Mucosa of descending colon (tissue), 3 donors: Measurements from ENCODE around the gene DLGAP1. TPM values are rescaled to one million over a fixed set of nuclear protein-coding genes. Genes with fewer than 3 reads are reported as not detected.

ENCODE experiments used
- ATAC-seq: fragments of 200-7000 bp; cut with Tn5 transposase; one replicate; pipeline ENCODE4 v1.9.1; 2020; ENCODE audit warnings: mild to moderate bottlenecking, moderate library complexity
- DNase-seq, 3 donors: peaks; one replicate each; pipeline ENCODE4 v3.0.0-alpha.2; 2020
- H3K36me3 ChIP-seq: fragments of 200-600 bp; one replicate; pipeline ENCODE4 v1.8.0; 2021; ENCODE audit warnings: low read depth, mild to moderate bottlenecking
- H3K4me1 ChIP-seq: fragments of 200-600 bp; one replicate; pipeline ENCODE4 v1.8.0; 2021; ENCODE audit warnings: low read depth, mild to moderate bottlenecking
- H3K4me3 ChIP-seq: fragments of 200-600 bp; one replicate; pipeline ENCODE4 v1.8.0; 2021; ENCODE audit warnings: mild to moderate bottlenecking
- H3K9me3 ChIP-seq: fragments of 200-600 bp; one replicate; pipeline ENCODE4 v1.8.0; 2021; ENCODE audit warnings: mild to moderate bottlenecking
- CTCF ChIP-seq: fragments of 200-600 bp; IDR thresholded peaks from one replicate; pipeline ENCODE4 v1.8.0; 2022; ENCODE audit warnings: antibody characterized with exemption, mild to moderate bottlenecking
- intact Hi-C, 2 donors: fragments of 100-400 bp; cut with DNase I in 1 of 2; cut with micrococcal nuclease in 1 of 2; formaldehyde crosslinking; loops; one replicate each; pipeline versions ENCODE4 v1.11.0 to v1.11.1; 2022; cut with DNase I, micrococcal nuclease
- total RNA-seq, 3 donors: library from RNA; stranded (reverse); fragmentation: NEBNext Ultra II Directional in 2 of 3; extraction: Animal tissue kit (Norgen Biotek cat#: 25700) in 2 of 3; gene quantifications; one replicate each; pipeline versions ENCODE4 v1.2.1 to v1.2.4, GENCODE V29; 2021 to 2023
- donor health status: DM: no; HTN: no; CAD: no; lungs with moderate emphysema.
- donor health status: DM: no; HTN: no; CAD: no.
- donor health status: DM: no; HTN: yes; CAD: no.

DLGAP1 gene
- total RNA-seq, 3 donors from 2014 or later: 0.46 to 6.8 (median 4.1) TPM

- intact Hi-C loops: no loop called here
- no peak for TF ChIP-seq CTCF
- Histone ChIP-seq H3K4me1 (no peaks in the 10 kb centered on the region), H3K9me3 (no peaks in the 10 kb centered on the region), H3K4me3 (no peak overlapping the region), H3K36me3 (no peaks in the 10 kb centered on the region)
- ATAC-seq: no peak
- DNase-seq: no peak
Observed at GRCh38 chr18:4200399-4200798, 254.7 kb downstream of the DLGAP1 start.

GRCh38 chr18:4198956-4199355, 256.2 kb downstream of the DLGAP1 start:
- ATAC-seq (no peak), DNase-seq (no peak)
- no peaks in the 10 kb centered on the region for H3K4me1 ChIP-seq
- no peaks in the 10 kb centered on the region for H3K9me3 ChIP-seq
- no peak overlapping the region for H3K4me3 ChIP-seq
- intact Hi-C loops: no loop called here
- no peak for TF ChIP-seq CTCF
- no peaks in the 10 kb centered on the region for H3K36me3 ChIP-seq

- no peaks in the 10 kb centered on the region for H3K9me3 ChIP-seq
- no peak for ATAC-seq
- TF ChIP-seq CTCF: no peak
- no peaks in the 10 kb centered on the region for H3K4me1 ChIP-seq
- H3K4me3 ChIP-seq: no peak overlapping the region
- DNase-seq: no peak
- intact Hi-C loops: no loop called here
- no peaks in the 10 kb centered on the region for H3K36me3 ChIP-seq
Observed at GRCh38 chr18:4196351-4196750, 258.8 kb downstream of the DLGAP1 start.

GRCh38 chr18:4193086-4193485, 262.0 kb downstream of the DLGAP1 start:
- Histone ChIP-seq H3K4me3 (no peak overlapping the region), H3K36me3 (no peaks in the 10 kb centered on the region), H3K9me3 (no peaks in the 10 kb centered on the region), H3K4me1 (no peaks in the 10 kb centered on the region)
- no peak for TF ChIP-seq CTCF
- ATAC-seq (no peak), DNase-seq (no peak)
- intact Hi-C loops: no loop called here

- Histone ChIP-seq H3K36me3 (no peaks in the 10 kb centered on the region), H3K4me1 (no peaks in the 10 kb centered on the region), H3K9me3 (no peaks in the 10 kb centered on the region), H3K4me3 (no peak overlapping the region)
- DNase-seq (no peak), ATAC-seq (no peak)
- intact Hi-C loops: no loop called here
- no peak for TF ChIP-seq CTCF
Observed at GRCh38 chr18:4181882-4182568, 273.1 kb downstream of the DLGAP1 start.

GRCh38 chr18:4181086-4181485, 274.0 kb downstream of the DLGAP1 start:
- intact Hi-C loops: no loop called here
- H3K4me1 ChIP-seq: no peaks in the 10 kb centered on the region
- no peaks in the 10 kb centered on the region for H3K36me3 ChIP-seq
- H3K9me3 ChIP-seq: no peaks in the 10 kb centered on the region
- no peak overlapping the region for H3K4me3 ChIP-seq
- no peak for TF ChIP-seq CTCF
- no peak for ATAC-seq
- no peak for DNase-seq
